ENCODE measurements around the gene EDEM1.
A peak's percentile ranks its signal among the peaks of the same experiment; 100 is the strongest.
"Not testable (repeated sequence)": the region's sequence is repeated elsewhere in the genome, so short reads cannot be mapped to it uniquely, and the experiment has no call there.

Gene EDEM1

DNA sequence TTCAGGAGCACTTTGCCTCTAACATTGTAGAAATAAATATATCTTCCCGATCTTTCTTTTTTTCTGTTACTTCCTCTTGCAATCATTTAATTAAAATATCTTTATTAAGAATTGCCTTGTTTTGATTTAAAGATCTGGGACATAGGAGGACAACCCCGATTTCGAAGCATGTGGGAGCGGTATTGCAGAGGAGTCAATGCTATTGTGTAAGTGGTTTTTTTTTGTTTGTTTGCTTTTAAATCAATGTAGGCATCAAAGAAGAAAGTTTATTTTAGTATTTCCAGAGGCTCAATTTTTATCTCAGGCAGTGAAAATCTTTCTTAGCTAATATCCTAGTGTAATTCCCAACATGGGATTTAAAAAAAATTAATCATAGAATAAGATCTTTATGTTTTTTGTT is 15.5 kb upstream of the EDEM1 start:
- no peak for DNase-seq (ENCODE audit: low spot score)

DNA sequence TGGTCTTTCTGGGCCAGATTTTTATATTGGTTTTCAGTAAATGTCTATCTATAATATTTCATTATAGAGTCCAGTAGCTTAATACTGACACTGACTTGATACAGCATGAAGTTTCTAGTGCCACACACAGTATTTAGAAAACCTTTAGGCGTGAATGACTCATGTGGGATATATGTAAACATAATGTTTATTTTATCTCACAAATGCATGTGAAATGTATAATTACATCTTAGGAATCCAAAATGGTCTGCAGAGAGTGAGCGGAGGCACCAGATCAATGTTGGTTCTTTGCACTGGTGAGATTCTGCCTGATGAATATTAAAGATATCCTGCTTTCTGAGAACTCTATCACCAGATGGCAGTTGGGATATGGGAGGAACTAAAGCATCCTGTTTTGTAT is 8.5 kb upstream of the EDEM1 start:
- DNase-seq (ENCODE audit: low spot score) = not testable (repeated sequence)

DNA sequence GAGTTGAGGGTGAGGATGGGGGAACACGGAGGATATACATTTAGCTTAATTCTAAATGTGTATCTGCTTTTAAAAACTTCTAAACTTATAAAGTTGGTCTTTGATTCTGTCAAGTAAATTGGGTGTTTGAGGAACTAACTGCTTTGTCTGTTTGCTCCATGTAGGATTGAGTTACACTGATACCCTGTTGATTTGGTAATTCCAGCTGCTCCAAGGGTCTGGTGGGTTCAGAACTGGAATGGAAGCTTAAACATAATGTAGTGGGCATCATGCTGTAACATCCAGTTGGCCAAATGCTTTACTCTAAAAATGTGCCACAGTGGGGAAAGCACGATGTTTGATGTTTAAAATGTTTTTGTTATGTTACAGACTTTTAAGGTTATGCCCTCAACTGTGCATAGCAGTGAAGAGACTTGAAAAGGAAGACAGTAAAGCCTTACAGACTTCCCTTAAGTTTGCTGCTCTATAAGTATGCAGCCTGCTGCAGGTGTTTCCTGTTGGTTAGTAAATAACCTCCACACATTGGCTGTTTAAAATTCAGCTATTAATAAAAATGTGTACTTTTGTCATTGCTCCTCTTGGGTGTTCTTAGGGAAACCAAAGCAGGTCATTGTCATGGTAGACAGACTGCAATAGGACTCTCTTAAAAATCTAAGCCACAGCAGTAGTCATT is 5.9 kb upstream of the EDEM1 start:
- no peak for DNase-seq (ENCODE audit: low spot score)

DNA sequence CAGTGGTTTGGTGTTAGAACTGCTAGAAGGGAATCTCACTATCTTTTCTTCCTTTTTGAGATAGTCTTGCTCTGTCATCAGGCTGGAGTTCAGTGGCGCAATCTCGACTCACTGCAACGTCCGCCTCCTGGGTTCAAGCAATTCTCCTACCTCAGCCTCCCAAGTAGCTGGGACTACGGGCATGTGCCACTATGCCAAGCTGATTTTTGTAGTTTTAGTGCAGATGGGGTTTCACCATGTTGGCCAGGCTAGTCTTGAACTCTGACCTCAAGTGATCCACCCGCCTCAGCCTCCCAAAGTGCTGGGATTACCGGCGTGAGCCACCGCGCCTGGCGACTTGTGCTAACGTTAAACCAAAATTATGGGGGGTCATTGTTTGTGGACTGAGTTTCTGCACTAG is 3.8 kb upstream of the EDEM1 start:
- not testable (repeated sequence) for DNase-seq (ENCODE audit: low spot score)

DNA sequence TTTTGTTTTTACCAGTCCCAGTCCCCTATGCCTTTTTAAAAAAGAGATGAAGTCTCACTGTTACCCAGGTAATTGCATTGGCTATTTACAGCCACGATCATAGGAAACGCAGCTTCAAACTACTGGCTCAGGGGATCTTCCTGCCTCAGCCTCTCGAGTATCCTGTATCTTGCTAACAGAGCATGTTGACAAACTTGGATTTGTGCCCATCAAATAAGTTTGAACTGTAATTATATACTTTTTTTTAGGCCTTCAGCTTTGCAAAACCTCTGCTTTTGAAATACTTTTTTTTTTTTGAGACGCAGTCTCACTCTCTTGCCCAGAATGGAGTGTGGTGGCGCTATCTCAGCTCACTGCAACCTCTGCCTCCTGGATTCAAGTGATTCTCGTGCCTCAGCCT is 3.0 kb upstream of the EDEM1 start:
- no peak for DNase-seq (ENCODE audit: low spot score)

DNA sequence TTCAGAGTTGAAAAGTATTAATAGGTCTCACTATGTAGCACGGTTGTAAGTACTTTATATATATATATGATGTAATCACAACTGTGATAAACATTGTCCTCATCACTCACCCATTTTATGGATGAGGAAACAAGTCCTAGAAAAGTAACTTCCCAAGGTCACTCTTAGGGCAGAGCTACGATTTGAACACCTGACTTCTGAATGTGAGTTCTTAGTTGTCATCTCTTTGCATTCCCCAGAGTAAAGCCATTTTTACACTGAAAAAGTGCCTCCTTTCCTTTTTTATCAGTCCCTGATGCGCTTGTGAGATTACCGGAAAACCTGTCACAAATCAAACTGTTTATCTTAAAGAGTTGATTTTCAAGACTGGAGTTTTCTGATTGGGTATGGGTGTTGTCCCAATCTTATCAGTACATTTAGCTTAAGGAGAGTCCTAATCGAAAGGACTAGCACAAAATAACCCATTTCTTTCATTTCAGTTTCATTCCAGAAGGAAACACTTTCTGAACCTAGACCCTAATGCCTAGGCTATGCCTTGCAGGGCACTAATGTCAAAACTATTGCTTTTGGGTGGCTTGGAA is 2.3 kb upstream of the EDEM1 start:
- DNase-seq (ENCODE audit: low spot score) = no peak

DNA sequence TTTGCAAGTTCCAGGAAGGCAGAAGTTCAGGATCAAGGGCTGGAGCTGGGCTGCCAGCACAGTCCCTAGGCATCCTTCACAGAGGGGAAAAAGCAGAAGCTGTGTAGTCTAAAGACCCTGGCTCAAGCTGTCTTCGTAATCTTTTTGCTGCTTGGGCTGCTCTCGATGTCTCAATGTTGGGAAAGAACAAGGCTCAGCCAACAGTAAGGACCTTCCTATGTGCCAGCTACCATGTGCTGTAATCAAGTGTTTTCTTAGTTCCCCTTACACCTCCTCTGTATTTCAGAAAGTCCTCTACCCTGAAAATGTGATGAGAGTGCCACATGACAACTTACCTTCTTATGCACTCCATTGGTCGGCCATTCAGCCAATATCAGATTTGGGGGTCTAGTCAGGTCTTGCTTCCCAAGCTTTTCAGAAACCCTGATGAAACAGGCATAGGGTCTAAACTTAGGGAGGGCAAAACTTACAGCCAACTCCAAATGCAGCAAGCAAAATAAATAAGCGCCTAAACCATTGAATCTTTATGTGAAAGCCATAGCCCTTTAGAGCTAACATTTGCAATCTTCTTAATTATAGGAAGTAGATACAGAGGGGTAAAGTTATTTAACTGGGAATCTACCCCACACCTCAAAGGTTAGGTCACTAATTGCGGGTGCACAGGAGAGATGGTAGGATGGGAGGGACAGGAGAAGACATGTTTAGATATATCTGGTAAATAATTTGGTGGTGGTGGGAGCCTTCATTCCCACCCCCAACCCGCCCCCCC is 1.2 kb upstream of the EDEM1 start:
- no peak for DNase-seq (ENCODE audit: low spot score)

DNA sequence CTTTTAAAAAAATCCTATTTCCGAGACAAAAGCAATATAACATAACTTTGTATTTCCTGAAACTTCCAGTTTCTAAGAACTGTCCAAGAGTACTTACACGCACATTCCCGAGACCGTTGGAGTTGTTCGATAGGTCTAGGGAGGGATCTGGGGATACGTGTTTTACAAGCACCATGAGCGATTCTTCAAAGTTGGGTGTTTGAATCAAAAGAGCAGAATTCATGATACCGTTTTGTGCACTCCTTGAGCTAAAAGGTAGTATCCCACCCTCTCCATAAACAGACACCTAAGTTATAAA is 700 bp upstream of the EDEM1 start:
- no peak for DNase-seq (ENCODE audit: low spot score)

DNA sequence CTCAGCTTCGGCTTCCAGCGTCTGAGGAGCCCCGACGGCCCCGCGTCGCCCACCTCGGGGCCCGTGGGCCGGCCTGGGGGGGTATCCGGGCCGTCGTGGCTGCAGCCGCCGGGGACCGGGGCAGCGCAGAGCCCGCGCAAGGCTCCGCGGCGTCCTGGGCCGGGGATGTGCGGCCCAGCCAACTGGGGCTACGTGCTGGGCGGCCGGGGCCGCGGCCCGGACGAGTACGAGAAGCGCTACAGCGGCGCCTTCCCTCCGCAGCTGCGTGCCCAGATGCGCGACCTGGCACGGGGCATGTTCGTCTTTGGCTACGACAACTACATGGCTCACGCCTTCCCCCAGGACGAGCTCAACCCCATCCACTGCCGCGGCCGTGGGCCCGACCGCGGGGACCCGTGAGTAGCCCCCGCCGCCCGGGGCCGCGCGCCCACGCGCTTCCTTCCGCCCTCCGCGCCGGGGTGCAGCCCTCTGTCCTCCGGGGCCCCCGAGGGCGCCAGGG is 462 bp downstream of the EDEM1 start:
- DNase-seq (ENCODE audit: low spot score) = no peak

DNA sequence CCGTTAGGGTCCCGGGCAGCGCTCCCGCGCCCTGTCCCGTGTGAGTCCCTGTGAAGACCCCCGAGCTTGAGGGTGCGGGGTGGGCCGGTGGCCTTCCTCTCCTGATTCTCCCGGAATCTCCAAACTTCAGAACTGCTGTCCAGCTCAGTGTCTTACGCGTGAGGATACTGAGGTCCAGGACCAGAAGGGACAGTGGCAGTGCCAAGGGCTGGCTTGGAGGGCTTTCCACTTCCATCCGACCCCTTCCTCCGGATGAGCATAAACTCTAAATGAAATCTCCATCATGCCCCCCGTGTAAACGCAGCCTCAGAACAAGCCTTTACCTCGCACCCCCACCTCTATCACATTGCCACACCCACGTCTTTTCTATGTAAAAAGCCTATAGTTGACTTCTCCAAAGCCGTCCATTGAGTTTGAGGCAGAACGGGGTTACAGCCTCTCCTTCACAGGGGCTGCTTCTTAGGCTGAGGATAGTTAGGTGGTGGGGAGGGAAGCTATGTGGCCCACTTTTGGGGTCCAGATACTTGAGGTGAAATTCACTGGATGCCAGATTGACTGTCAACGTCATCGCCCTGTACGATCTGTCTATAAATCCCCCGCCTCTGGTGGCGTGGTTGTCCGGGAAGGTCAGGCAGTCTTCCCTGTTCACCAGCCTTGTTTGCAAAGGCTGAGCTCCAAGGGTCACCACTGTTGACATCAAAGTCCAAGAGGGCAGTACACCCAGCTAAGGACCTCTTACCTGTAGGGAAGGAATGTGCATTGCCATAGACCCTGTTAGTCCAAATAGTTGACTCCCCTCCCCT is 1.1 kb downstream of the EDEM1 start:
- DNase-seq (ENCODE audit: low spot score) = peak; percentile 41

DNA sequence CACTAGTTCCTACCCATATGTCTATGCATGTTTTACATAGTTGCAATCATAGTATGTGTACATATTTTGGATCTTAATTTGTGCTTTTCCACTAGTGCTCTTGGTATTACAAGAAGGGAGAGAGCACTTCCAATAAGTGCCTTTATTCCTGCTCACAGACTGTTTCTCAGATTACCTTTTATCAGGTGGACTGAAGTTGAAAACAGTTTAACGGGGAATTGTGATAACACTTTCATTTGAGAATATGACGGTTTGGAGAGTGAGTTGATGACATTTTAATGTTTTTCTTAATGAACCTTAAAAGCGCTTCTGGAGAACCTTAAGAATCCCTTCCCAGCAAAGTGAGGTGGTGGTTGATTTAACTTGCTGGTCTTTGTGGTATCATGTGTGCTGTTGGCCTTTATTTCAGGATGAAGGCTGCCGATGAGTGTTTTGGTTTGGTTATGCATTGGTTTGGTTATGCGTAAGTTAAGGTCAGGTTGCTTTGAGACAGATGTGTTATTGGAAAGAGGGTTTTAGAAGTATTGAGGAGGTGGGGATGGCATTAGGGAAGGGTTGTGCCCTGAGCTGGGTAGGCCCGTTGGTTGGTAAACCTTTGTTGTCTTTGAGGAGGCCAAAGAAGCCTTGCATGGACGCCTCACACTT is 2.8 kb downstream of the EDEM1 start:
- DNase-seq (ENCODE audit: low spot score) = no peak

DNA sequence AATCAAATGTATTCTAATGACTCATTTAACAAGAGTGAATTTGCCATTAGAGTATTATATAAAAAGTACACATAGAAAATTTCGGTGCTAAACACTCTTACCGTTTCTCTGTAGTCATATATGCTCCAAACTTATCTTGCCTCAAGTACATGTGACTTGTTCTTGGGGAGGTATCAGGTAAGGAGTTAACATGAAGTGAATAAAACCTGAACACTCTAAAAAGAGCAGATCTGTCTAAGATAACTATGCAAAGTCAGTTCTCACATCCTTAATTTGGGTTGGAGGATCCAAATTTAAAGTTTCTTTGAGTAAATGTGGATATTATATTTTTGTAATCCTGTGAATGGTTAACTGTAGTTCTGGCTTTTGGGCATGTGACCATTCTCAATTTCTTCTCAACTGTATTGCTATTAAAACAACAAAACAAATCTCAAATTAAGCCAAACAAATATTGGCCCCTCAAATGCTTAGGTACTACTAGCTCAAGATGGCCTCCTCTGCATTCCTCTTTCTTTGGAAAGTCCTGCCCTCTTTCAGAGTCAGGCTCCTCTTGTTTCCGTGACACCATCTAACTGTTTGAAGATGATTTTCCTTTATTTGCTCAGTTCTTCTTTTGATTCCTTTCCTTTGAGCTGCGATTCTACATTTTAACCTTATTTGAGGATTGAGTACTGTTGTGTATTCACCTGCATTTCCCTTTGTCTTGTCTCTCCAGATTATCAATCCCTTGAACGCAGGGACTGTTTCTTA is 4.2 kb downstream of the EDEM1 start:
- DNase-seq (ENCODE audit: low spot score) = no peak

DNA sequence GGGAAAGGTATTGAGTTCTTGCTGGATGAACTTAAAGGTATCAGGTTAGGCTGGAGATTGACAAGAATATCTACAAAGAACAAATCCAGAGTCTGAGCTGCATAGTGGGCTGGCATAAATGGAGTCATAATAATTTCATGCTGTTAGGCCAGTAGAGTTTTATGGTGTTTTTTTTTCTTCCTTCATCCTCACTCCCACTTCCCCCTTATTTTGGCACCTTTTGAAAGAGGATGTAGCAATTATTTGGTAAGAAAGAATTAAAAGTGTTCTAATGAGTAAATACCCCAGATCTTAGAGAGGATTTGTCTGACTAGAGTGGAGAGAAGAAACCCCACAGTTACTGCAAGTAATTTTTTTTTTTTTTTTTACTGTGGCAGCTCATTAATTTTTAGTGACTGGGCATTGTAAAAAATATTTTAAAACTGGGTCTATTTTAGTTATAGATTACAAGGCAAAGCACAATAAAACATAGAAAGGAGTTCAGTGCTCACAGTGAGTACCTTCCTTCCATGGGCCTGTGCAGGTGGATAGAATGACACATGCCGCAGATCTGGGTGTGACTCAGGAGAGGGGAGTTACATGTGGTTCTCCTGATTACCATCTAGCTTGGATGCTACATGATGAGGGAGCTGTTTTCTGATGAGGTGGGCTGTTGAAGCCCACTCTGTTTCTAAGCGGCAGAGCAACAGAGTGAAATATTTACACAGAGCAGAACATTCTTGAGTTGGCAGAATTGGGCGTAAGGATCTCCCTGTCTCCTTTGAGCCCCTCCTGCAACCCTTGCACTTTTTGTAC is 5.3 kb downstream of the EDEM1 start:
- DNase-seq (ENCODE audit: low spot score) = no peak

DNA sequence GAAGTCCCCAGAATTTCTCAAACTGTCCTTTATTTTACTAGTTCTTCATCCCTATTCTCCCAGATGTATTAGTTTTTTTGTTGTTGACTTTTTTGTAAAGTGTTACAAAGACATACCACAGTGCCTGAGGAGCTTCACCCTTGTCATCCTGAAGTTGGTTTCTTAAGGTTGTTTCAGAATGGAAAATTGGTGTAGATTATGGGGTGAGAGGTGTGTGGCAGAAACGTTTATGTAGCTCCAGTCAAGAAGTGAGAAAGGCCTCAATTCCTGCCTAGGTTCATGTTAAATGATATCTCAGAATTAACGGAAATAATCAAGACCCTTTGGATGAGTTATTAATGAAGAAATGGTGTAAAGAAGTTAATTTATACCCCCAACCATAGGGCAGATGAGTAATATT is 6.8 kb downstream of the EDEM1 start:
- DNase-seq (ENCODE audit: low spot score) = no peak

DNA sequence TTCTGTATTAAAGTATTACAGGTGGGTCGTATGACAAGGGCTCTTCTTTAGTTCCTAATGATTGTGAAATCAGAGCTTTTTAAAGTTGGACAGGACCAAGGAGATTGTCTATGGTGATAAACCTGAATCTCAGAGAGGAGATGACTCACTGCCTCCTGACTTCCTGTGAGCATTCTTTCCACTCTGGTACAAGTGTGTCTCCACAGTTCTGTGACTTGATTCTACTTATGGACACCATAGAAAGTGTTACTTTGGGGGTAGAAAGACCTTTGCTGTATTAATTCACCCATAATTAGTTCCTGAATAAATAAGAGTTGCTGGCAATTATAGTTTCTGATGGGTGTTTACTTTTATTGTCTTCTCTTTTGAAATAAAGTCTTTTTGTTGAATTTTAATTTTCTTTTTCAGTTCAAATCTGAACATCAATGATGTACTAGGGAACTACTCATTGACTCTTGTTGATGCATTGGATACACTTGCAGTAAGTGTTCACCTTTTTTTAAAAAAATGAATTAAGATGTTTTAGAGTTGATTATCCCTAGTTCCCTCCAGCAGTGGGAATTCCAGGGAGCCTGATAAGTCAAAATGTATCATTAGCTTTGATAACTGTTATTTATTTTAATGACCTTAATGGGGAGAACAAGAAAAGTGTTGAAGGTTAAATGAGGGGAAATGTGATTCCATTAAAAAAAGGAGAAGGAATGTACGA is 7.4 kb downstream of the EDEM1 start:
- DNase-seq (ENCODE audit: low spot score) = no peak

DNA sequence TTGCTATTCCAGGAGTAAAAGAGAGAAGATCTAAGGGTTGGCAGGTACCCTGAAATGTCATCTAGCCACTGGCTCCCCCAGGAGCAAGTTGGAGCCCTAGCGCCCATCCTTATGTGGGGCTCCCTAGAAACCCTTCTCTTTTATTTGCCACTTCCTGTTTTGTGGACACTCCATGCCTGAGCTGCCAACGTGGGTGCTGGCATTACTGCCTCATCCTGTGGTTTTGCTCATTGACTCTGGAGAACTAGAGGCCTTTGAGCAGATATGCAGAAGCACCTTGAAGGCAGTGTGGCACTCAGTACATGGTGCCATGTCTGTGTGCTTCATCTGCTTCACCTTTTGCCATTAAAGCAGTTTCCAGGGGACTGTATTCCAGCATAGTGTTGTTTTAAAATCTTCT is 8.1 kb downstream of the EDEM1 start:
- no peak for DNase-seq (ENCODE audit: low spot score)

DNA sequence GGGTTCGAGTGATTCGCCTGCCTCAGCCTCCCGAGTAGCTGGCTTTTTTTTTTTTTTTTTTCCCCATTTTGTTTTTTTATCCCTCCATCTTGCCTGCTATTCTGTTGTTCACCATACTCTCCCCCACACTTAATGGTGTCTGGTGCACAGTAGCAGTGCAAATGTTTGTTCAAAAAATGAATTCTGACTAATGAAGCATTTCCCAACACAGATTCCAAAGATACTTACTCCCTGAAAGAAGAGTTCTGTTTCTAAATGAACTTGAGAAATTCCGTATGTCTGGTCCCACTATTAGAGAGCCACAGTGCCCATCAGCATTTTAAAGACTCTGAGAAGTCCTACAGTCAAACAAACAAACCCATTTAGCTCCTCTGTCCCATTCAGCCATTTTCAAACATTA is 9.5 kb downstream of the EDEM1 start:
- no peak for DNase-seq (ENCODE audit: low spot score)

DNA sequence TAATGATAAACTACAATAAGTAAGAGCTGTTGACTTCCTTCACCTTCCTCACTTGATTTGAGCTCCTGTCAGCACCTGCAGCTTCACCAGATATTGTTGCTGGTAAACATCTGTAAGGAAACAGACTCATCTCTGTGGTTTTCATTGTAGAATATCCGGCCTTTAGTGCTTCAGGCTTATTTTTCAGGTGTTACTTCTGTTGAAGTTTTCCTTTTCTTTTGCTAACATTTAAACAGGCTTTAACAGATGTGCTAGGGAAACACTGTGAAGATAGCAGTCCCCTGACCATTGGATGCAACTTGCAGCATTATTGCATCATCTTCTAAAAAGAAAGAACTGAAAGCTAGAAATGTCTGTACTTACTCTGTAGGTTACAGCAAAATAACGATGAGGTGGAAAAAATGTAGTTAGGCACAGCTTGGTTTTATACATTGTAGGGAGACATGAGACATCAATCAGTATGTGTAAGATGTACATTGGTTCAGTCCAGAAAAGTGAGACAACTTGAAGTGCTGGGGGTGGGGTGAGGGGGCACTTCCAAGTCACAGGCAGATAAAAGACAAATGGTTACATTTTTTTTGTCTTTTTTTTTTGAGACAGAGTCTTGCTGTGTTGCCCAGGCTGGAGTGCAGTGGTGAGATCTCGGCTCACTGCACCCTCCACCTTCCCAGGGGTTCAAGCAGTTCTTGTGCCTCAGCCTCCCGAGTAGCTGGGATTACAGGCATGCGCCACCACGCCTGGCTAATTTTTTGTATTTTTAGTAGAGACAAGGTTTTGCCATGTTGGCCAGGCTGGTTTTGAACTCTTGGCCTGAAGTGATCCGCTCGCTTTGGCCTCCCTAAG is 10.2 kb downstream of the EDEM1 start:
- no peak for DNase-seq (ENCODE audit: low spot score)

DNA sequence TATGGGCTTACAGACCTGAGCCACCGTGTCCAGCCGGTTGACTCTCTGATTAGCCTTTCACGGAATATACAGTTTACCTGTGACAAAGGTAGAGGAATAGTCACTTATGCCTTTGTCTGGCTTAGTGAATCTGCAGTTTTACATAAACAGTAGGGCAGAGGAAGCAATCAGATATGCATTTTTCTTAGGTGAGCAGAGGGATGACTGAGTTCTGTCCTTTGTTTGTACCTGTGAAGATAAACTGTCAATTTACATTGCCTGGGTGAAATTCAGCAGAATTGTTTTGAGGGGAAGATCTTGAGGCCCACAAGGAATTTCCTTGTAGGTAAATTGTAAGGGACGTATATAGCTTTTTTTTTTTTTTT is 10.8 kb downstream of the EDEM1 start:
- no peak for DNase-seq (ENCODE audit: low spot score)
